Gastrocnemius medialis (tissue), 4 donors: ENCODE data around the gene DIP2A.

ENCODE experiments used
- POLR2A ChIP-seq, 2 donors: fragments of 450-650 bp; IDR thresholded peaks; one replicate each; pipeline ENCODE4 v1.6.1; 2017; ENCODE audit warnings: antibody characterized with exemption in 2 of 2, mild to moderate bottlenecking in 2 of 2, moderate library complexity in 2 of 2
- TF ChIP-seq, protein P1 (sequence below), 5 experiments: fragments of 450-650 bp in 3 of 5; fragments of 200-600 bp in 2 of 5; sonication (generic) in 2 of 5; IDR thresholded peaks in 4 of 5; conservative IDR thresholded peaks in 1 of 5; 1 replicate in 4 of 5; 2 replicates in 1 of 5; pipeline ENCODE4 v1.5.1; 2016 to 2019; ENCODE audit warnings: antibody characterized with exemption in 5 of 5, mild to moderate bottlenecking in 3 of 5, moderate library complexity in 3 of 5

- no peak for TF ChIP-seq POLR2A (IDR thresholded peaks at IDR 0.05)
- TF ChIP-seq, protein P1, sequence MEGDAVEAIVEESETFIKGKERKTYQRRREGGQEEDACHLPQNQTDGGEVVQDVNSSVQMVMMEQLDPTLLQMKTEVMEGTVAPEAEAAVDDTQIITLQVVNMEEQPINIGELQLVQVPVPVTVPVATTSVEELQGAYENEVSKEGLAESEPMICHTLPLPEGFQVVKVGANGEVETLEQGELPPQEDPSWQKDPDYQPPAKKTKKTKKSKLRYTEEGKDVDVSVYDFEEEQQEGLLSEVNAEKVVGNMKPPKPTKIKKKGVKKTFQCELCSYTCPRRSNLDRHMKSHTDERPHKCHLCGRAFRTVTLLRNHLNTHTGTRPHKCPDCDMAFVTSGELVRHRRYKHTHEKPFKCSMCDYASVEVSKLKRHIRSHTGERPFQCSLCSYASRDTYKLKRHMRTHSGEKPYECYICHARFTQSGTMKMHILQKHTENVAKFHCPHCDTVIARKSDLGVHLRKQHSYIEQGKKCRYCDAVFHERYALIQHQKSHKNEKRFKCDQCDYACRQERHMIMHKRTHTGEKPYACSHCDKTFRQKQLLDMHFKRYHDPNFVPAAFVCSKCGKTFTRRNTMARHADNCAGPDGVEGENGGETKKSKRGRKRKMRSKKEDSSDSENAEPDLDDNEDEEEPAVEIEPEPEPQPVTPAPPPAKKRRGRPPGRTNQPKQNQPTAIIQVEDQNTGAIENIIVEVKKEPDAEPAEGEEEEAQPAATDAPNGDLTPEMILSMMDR (IDR thresholded peaks at IDR 0.05 in 4 of 5, conservative IDR thresholded peaks at IDR 0.05 in 1 of 5) = no peak
These were observed 144.5 kb downstream of the DIP2A start for GRCh38 chr21:46603228-46603627.
